ENCODE results near the gene RHO.
"Not testable (repeated sequence)": the region's sequence is repeated elsewhere in the genome, so short reads cannot be mapped to it uniquely, and the experiment has no call there.

Gene RHO

DNA sequence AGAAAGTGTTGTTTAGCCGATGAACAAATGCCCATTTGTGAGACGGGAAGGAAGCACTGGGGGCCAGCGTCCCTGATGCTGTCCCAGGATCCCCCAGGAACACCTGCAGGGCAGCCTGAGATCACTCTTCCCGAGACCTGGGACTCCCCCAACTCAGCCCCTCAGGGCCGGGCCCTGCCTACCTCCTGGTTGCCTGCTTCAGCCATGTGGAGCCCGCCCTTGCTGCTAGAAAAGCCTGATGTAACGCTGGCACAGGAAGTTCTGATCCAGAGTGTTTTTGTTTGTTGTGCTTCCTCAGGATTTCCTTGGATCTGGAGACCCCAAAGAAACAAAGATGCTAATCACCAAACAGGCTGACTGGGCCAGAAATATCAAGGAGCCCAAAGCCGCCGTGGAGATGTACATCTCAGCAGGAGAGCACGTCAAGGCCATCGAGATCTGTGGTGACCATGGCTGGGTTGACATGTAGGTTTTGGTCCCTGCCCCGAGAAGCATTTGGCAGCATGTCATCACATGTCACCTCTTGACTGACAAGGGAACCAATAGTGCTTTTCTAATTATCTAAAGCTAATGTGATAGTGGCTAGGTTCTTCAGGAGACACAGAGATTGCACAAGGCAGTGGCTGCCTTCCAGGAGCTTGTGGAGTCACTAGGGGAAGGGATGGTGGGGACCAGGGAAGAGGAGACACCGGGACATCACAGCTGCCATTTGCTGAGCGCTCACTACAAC is 28.7 kb upstream of the RHO start:
- DNase-seq: not testable (repeated sequence)

DNA sequence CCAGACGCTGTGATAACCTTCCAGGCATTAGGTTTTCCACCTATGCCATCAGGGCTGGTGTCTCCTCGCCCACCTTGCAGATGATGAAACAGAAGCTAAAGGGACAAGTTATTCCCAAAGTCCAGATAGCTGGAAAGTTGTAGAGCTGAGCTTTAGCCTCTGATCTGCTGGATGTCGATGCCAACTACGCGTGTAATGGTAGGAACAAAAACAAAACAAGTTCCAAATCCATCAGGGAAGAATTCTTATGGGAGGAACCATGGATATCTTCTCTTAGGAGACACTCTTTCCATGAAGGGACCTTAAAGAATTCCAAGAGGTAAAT is 28.1 kb upstream of the RHO start:
- DNase-seq: no peak

DNA sequence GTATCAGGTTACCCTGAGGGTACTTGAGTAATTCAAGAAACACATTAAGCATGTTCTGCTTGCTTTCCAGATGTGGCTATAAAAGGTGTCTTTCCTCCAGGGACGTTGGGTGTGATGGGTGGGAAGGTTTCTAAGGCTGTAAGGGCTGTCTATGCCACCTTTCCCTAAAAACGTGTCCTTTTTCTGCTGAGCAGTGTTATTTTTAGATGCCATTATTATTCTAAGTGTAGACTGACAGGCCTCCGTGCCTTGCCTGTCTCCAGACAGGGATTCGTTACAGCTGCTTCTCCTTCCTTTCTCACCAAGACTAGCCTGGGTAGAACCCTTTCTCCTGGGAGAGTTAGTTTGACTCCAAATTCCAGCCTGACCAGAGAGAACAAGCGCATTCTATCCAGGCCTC is 26.8 kb upstream of the RHO start:
- DNase-seq: no peak

DNA sequence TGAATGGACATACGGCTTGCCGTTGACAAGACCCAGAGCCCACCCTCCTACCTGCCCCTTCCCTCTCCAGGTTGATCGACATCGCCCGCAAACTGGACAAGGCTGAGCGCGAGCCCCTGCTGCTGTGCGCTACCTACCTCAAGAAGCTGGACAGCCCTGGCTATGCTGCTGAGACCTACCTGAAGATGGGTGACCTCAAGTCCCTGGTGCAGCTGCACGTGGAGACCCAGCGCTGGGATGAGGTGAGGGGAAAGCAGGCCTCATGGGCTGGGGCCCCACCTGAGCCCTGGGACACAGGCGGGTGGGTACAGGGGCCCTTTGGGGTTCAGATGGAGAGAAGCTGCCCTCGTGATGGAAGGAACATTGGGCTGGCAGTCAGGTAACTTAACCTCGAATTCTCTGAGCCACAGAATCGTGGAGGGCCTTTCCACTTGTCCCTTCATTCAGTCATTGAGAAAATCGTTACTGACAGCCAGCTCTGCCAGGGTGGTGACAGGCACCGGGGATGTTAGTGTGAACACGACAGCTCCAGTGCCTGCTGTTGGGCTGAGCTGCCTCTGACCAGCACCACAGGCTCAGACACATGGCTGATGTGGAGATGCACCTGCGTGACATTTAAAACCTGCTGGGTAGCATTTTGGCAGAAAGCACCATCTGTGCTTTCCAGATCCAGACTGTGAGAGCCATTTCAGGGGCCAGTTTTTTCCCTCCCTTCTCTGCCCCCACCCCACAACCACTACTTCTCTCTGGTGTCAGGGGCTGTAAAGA is 25.6 kb upstream of the RHO start:
- DNase-seq: no peak

DNA sequence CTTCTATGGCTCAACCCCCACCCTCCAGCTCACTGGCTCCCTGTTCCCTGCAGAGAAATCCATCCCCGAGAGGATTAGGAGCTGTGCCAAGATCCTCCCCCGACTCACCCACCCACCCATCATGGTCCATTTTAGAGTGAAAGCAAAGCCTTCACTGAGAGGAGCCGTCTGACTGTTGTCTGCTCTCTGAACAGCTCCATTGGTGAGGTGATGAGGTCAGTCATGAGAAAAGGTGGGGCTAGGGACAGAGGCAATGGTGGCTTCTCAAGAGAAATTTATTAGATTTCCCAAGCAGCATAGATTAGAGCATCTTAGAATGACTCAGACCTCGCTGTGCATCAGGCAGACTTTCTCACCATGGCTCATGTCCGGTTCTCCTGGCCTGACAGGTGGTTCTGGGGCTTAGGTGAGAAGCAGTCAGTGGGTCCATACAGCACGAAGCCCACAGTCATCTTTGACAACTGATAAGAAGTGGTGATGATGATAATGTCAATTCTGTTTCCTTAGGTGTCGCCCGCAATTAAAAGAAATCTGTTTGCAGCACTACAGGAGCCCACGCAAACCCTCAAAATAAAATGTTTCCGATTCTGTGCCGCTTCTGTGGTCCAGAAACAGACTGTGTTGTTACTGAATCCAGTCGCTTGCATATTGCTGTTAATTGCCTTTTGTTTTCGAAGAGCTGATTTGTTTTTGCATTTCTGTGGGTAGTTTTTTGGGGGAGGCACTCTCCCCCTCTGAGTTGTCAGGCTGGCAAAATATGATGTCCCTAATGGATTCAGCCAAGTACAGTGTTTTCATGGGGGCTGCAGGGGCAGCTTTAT is 24.8 kb upstream of the RHO start:
- no peak for DNase-seq

DNA sequence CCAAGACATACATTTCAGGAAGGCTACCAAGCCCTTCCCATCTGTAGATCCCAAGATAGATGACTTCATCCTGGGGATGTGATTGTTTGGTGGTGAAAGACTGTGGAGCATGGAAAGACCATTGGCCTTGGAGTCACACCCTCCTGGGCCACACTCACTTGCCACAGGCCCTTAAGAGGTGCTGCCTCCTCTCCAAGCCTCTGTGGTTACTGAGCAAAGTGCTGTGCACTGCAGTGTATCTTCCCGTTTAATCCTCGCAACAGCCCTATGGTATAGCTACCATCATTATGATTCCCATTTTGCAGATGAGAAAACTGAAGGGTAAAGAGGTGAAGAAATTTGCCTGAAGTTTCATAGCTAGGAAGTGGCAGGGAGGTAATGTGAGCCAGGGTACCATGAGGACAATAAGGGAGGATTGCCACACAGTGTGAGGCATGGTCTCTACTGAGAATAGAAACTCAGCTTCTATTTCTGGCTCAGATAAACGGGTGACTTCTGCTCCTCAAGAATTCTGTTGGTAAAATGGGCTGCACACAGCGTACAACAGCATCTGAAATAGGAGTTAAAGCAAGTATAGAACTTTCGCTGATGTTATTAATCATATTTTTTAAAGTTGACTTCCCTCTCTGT is 23.9 kb upstream of the RHO start:
- DNase-seq: no peak

DNA sequence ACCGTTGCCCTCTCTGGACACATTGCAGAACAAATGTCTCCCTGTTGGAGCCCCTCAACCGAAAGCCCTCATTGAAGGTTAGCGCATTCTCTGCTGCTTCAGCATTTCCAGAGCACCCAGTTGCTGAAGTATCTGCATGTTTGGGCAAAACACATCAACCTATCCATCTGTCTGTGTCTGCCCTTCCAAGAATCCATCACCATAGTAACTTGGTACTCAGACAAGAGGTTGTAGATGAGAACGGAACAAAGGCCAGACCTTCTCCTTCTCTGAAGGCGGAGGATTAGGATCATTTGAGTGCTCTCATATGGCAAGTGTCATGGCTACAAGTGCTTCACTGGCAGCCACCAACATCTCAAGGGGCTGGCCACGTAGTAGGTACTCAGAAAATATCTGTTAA is 23.1 kb upstream of the RHO start:
- DNase-seq: no peak

DNA sequence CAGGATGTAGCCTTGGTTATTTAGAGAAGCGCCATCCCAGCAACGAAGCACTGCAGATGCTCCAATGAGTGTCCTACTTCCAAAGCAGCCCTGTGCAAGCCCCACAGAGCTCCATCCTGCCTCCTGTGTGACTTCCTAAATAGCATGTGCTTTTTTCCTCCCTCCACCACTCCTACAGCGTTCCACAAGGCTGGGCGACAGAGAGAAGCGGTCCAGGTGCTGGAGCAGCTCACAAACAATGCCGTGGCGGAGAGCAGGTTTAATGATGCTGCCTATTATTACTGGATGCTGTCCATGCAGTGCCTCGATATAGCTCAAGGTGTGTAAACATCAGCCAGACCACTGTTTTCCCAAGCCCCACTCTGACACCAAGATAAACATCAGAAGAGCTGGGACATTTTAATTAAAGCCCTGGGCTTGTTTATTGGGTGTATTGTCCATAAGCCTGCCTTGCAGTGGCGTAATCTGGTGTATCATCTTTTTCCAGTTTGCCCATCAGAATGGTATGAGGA is 22.2 kb upstream of the RHO start:
- no peak for DNase-seq

DNA sequence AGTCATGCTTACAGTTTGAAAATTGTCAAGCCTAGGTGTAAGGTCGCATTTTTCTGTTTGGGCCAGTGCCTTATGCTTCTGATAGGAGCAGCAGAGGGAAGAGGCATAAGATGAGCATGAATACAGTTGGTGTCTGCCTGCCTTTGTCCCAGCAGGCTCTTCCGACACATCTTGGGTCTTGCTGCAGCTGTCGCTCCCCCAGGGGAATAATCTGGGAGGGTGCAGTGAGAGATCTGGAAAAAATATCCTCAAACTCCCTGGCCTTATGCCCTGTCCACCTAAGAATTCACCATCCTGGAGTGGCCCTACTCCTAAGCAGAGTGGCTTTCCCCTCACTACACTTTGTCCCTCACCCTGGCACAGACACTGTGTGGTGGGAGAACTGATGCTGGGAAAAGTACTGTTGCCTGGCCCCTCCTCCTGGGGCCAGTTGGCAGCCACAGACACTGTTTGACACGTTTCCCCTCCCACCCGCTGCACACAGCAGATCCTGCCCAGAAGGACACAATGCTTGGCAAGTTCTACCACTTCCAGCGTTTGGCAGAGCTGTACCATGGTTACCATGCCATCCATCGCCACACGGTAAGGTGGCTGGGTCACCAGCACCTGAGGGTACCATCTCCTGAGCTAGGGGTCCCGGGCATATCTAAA is 21.1 kb upstream of the RHO start:
- no peak for DNase-seq

DNA sequence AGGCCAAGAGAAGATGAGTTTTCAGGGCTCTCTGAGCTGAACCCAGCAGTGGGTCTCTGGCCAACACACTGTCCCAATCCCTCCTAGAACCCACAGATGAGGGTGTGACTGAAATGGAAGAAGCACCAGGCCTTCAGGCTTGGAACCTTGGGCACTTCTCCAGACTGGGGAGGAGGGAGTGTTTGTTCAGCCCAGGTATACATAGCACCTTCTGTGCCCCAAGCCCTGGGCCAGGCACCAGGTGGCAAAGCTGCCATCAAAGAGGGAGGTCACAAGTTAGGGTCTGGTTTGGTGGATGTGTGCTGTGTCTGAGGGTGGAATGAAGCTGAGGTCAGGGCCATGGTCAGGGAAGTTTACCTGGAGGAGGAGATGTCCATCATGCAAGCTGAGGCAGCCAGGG is 15.8 kb upstream of the RHO start:
- DNase-seq: no peak

DNA sequence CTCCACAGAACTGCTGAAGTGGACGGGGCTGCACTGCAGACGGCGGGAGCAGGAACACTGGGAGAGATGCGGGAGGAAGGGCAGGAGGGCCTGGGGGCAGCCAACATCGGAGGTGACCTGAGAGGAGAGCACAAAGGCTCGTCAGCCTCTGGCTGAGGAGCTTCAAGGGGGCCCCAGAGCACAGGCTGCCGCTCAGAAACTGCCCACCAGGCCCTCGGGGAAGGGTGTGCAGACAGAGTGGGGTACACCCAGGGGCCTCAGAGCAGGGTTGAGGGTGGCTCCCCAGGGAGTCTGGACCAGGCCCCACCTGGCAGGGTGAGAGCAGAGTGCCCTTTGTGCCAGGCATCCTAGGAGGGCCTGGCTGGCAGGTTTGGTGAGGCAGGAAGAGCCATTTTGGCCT is 14.7 kb upstream of the RHO start:
- no peak for DNase-seq

DNA sequence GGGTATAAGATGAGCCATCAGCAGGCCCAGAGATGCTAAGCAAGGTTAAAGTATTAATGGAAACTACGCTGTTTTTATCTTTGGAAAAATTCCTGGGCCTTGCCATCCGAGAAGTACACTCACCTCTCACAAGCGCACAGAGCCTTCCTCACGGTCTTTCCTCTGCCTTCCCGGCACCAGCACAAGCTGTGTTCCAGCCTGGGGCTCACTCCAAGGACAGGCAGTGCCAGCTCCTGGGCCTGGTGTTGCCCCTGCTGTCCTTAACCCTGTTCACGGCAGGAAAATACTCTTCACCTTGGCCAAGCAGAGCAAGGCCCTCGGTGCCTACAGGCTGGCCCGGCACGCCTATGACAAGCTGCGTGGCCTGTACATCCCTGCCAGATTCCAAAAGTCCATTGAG is 14.3 kb upstream of the RHO start:
- no peak for DNase-seq

DNA sequence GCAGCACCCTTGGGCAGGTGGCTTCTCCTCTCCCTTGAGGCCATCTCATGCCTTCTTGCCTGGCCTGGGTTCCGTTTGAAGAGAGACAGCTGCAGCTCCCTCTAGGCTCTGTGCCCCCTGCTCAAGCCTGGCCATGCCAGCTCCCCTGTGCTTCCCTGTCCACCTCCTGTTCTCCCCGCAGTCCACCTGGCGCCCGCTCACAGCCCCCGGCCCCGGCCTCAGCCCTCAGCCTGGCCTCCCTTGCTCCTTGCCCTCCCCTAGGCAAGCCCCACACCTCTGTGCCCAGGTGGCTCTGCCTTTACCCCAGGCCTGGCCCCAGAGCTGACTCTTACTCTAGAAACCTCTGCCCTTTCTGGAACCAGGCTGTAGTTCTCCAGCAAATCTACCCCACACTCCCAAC is 13.9 kb upstream of the RHO start:
- DNase-seq: no peak

DNA sequence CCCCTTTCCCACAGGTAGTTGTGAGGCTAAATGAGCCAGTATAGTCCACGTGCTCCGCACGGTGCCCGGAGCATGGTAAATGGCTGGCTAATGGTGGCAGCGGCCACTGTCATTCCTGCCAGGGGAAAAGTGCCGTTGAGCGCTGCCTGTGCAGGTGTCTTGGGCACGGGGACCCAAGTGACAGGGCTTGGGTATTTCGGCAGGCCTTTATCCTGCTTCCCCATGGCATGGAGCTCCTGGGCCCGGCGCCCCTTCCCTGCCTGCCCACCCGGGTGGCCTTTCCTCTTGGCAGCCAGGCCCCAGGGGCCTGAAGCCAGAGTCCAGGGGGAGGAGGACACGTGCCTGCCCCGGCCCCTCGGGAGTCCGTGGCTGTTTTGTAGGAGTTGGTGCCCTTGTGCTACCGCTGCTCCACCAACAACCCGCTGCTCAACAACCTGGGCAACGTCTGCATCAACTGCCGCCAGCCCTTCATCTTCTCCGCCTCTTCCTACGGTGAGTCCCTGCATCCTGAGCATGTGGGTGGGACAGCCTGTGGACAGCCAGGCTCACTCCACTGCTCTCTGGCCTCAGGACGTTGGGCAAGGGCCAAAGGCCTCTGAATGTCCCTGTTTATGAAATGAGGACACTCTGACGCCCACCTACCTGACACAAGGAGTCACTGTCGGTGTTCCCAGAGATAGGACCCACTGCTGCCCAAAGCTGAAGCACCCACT is 13.2 kb upstream of the RHO start:
- DNase-seq: not testable (repeated sequence)

DNA sequence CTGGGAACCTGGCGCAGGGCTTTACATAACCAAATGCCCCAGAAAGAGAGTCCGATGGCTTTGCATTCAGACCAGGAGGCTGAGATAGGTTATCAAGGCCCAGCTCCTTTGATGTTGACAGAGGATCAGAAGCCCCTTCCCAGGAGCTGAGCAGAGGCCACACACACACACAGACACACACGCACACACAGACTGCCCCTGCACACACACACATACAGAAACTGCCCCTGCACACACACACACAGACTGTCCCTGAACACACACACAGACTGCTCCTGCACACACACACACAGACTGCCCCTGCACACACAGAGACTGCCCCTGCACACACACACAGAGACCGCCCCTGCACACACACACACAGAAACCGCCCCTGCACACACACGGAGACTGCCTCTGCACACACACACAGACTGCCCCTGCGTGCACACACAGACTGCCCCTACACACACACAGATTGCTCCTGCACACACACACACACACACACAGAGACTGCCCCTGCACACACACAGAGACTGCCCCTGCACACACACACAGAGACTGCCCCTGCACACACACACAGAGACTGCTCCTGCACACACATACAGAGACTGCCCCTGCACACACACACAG is 12.5 kb upstream of the RHO start:
- DNase-seq: not testable (repeated sequence)

DNA sequence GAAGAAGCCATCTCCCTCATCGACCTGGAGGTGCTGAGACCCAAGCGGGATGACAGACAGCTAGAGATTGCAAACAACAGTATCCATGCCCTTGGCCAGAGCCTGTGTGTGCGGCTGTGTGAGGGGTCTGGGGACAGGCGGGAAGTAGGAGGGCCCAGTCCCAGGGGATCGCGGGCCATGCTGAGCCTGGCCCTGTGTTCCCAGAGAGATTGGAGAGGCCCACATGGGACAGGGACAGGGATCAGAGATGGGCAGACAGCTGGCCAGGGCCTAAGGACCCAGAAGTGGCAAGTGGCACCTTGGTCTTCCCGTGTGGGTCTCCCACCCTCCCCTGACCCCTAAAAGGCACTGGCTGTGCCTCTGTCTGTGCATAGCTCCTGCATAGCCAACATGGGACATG is 10.9 kb upstream of the RHO start:
- DNase-seq: no peak

DNA sequence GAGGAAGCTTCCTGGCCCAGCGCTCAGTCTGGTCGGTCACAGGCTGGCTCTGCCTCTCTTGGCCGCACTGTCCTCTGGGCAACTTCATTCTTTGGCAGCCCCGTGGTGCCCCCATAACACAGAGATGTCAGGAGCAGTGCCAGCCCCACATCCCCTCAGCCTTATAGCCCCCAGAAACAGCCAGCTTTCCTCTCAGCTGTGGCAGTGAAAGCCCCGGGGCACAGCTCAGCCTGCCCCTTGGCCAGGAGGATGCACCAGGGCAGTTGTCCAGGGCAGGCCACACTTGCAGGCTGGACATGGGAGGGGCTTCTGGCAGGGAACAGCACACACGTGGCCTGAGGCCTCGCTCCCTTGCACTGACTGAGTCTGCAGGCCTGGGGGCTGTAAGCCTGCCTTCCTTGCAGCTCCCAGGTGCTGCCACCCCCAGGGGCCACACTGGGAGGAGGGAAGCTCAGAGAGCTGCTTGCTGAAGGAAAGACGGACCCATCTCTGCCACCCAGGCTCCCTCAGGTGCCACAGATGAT is 10.3 kb upstream of the RHO start:
- DNase-seq: no peak

DNA sequence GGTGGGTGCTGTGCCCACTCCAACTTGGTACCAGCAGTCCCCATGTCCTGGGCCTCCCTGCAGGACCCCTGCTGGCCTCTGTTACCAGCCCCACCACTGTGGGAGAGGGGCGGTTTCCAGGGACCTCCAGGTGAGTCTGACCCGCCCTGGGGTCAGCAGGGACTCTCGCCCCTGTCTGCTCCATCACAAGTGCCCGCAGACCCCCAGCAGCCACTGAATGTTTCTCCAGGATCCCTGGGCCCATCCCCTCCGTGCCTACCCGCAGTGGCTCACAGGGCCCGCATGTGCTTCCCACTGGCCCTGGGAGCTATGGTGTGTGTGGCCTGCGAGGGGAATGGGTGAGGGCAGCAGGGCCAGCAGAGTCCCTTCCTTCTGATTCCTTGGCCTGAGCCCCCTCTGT is 9.9 kb upstream of the RHO start:
- DNase-seq: no peak

DNA sequence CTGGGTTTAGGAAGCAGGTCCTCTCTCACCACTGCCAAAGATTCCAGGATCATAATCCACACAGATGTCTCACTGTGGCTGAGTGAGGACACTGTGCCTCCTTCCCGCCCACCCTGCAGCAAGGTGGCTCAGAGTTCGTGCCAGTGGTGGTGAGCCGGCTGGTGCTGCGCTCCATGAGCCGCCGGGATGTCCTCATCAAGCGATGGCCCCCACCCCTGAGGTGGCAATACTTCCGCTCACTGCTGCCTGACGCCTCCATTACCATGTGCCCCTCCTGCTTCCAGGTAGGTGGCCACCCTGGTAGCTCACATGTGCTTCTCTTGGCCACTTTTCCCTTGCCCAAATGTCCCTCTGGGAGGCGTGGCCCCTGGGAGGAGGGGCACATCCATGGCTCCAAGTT is 9.0 kb upstream of the RHO start:
- DNase-seq: no peak

DNA sequence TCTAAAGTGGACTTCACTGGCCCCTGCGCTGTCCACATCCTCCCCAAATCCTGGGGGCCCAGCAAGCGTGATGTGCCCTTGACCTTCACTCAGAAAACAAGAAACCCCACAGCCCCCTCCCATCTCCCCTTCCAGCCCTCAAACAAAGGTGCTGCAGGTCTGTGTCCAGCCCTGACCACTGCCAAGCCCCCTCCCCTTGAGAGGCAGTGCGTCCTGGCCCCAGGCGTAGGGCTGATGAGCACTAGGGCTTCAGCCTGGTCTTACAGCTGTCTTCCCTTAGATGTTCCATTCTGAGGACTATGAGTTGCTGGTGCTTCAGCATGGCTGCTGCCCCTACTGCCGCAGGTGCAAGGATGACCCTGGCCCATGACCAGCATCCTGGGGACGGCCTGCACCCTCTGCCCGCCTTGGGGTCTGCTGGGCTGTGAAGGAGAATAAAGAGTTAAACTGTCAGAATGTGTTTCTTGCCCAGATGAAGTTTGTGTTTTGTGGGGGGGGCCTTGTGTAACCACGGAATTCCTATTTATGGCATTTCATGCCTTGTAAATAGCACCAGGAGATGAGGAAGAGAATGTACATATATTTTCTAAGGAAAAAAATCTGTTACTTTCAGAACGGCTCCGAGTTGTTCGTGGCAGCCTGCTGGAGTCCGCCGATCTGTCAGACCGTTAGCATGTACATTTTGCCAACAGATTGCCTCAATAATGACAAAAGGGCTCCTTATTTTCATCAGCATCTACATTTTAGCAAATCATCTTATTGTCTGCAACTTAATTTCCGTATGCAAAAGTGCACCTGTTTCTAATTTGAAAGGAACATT is 8.3 kb upstream of the RHO start:
- no peak for DNase-seq
